Suprapubic skin (tissue), 4 donors: ENCODE data around the gene TXNL4B.

Experiments
- CTCF ChIP-seq, 2 donors: fragments of 200-600 bp in 1 of 2; fragments of 450-650 bp in 1 of 2; sonication (generic) in 1 of 2; IDR thresholded peaks; one replicate each; pipeline ENCODE4 v1.5.1; 2016 to 2019; ENCODE audit warnings: antibody characterized with exemption in 2 of 2, mild to moderate bottlenecking in 1 of 2, moderate library complexity in 1 of 2
- EP300 ChIP-seq: sonication (generic); formaldehyde crosslinking; IDR thresholded peaks from one replicate; pipeline ENCODE4 v1.6.1; 2017; ENCODE audit warnings: antibody characterized with exemption
- POLR2A ChIP-seq, 2 donors: fragments of 450-650 bp; IDR thresholded peaks; one replicate each; pipeline ENCODE4 v1.6.1; 2017; ENCODE audit warnings: antibody characterized with exemption in 2 of 2, mild to moderate bottlenecking in 2 of 2, moderate library complexity in 2 of 2
- POLR2AphosphoS5 ChIP-seq, 3 donors: sonication (generic); formaldehyde crosslinking; IDR thresholded peaks; one replicate each; pipeline ENCODE4 v1.6.1; 2017; ENCODE audit warnings: antibody characterized with exemption in 3 of 3

- TF ChIP-seq CTCF (IDR thresholded peaks at IDR 0.05) (no peak), EP300 (no peak), POLR2A (IDR thresholded peaks at IDR 0.05) (no peak), POLR2AphosphoS5 (IDR thresholded peaks at IDR 0.05) (no peak)
Observed at GRCh38 chr16:72109966-72110530, 16.6 kb upstream of the TXNL4B start.
